ENCODE data around the gene MUC15.
"Not testable (repeated sequence)": the region's sequence is repeated elsewhere in the genome, so short reads cannot be mapped to it uniquely, and the experiment has no call there.

MUC15 gene

DNA sequence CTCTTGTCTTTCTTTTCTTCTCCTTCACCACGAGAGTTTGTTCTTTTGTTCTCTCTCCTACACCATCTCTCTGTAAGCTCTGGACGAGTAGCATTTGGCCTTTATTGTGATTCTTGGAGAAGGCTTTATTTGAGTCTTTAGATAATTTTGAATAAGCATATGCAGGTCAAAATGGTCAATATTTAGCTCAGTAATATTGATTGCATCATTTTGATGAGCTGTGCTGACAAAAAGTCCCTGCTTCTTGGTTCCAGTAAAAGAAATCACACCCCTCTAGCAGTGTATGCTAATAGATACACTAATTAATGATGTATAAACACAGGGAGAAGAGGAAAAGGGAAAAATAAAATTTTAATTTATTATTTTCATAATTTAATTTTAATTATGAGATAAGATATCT lies 25.8 kb upstream of the MUC15 start:
- Histone ChIP-seq H3K4me1 (ENCODE audit: control insufficient read depth in 5 of 5, insufficient read depth in 5 of 5, low read length in 5 of 5) (no peaks in the 10 kb centered on the region), H3K9ac (ENCODE audit: low read length in 5 of 5) (no peak overlapping the region), H3K4me3 (ENCODE audit: low read depth in 1 of 5, low read length in 5 of 5) (no peak overlapping the region), H3K9me3 (ENCODE audit: control insufficient read depth in 5 of 5, low read length in 5 of 5) (no peaks in the 10 kb centered on the region), H3K27me3 (ENCODE audit: control insufficient read depth in 5 of 5, insufficient read depth in 4 of 5, low read length in 5 of 5) (no peaks in the 10 kb centered on the region), H3K36me3 (ENCODE audit: control insufficient read depth in 5 of 5, insufficient read depth in 5 of 5, low read length in 5 of 5) (peaks cover 0 to 7% (median 0%) of the 10 kb centered on the region in 5 donors), H3K27ac (ENCODE audit: low read depth, low read length) (no peak overlapping the region)

DNA sequence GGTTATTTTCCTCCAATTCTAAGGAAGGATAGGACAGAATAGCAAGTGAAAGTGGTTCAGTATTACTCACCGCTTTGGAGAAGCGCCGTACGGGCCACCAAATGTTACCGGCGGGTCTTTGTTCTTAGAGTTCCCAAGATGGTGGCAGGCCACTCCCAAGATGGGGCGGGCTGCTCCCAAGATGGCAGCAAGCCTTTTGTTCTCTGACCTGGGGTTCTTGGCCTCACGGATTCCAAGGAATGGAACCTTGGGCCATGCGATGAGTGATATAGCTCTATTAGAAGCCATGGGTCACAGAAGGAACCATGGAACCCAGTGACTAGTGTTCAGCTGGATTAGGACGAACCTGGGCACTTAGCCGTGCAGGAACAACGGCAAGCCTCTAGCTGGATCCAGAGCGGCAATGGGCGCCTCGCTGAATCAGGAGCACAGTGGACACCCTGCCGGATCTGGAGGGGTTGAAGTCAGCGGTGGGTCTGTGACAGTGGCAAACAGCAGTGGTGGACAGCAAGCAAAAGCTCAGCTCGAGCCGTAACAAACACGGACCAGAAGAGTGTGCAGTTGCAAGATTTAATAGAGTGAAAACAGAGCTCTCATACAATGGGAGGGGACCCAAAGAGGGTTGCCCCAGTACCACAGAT lies 25.1 kb upstream of the MUC15 start:
- not testable (repeated sequence) for H3K27me3 ChIP-seq (ENCODE audit: control insufficient read depth in 5 of 5, insufficient read depth in 4 of 5, low read length in 5 of 5); H3K4me1 ChIP-seq (ENCODE audit: control insufficient read depth in 5 of 5, insufficient read depth in 5 of 5, low read length in 5 of 5); H3K27ac ChIP-seq (ENCODE audit: low read depth, low read length); H3K36me3 ChIP-seq (ENCODE audit: control insufficient read depth in 5 of 5, insufficient read depth in 5 of 5, low read length in 5 of 5); H3K4me3 ChIP-seq (ENCODE audit: low read depth in 1 of 5, low read length in 5 of 5); H3K9me3 ChIP-seq (ENCODE audit: control insufficient read depth in 5 of 5, low read length in 5 of 5); H3K9ac ChIP-seq (ENCODE audit: low read length in 5 of 5)

DNA sequence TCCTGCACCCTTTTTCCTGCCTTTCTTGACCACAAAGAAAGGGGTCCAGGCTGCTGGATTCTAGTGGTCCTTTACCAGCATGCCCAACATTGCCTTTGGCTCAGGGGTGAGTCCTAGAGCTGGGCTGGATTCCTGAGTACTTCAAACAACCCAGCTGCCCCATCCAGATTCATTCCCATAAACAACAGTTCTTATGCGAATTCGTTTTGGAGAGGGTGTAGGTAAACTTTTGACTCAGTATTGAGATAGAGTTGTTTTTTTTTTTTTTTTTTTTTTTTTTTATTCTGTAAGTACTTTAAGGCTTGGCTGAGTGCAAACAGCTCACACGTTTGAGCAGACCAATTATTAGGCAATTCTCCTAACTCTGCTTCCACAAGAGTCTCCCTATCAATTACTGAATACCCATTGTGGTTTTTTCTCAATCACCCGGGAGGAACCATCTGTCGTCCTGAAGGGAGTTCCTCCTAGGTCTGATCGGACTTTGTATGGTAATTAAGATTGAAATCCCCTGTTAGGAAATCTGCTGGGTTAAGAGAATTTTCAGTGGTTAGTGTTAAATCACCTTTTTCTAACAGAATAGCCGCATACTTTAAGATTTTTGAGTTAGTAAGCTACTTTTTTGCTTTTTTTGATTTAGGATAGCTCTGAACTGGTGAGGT lies 23.3 kb upstream of the MUC15 start:
- not testable (repeated sequence) for H3K9ac ChIP-seq (ENCODE audit: low read length in 5 of 5); H3K36me3 ChIP-seq (ENCODE audit: control insufficient read depth in 5 of 5, insufficient read depth in 5 of 5, low read length in 5 of 5); H3K9me3 ChIP-seq (ENCODE audit: control insufficient read depth in 5 of 5, low read length in 5 of 5); H3K4me3 ChIP-seq (ENCODE audit: low read depth in 1 of 5, low read length in 5 of 5); H3K27me3 ChIP-seq (ENCODE audit: control insufficient read depth in 5 of 5, insufficient read depth in 4 of 5, low read length in 5 of 5); H3K27ac ChIP-seq (ENCODE audit: low read depth, low read length); H3K4me1 ChIP-seq (ENCODE audit: control insufficient read depth in 5 of 5, insufficient read depth in 5 of 5, low read length in 5 of 5)

DNA sequence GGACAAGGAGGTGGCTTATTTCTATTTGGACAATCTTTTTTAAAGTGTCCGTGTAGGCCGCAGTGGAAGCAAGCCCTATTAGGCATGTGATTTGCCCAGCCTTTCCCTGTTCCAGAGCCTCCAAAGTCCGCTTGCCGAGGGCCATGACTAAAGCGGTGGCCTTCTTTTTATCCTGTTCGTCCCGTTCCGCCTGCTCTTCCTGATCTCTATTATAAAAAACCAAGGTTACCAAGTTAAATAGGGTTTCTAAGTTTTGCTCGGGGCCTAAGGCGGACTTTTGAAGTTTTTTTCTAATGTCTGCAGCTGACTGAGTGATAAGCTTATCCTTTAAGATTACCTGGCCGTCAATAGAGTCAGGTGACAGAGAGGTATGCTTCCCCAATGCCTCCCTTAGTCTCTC lies 21.6 kb upstream of the MUC15 start:
- H3K4me1 ChIP-seq (ENCODE audit: control insufficient read depth in 5 of 5, insufficient read depth in 5 of 5, low read length in 5 of 5), result no peaks in the 10 kb centered on the region
- no peak overlapping the region for H3K9ac ChIP-seq (ENCODE audit: low read length in 5 of 5)
- no peak overlapping the region for H3K27ac ChIP-seq (ENCODE audit: low read depth, low read length)
- peaks cover 0 to under 1% (median 0%) of the 10 kb centered on the region in 5 donors for H3K36me3 ChIP-seq (ENCODE audit: control insufficient read depth in 5 of 5, insufficient read depth in 5 of 5, low read length in 5 of 5)
- H3K4me3 ChIP-seq (ENCODE audit: low read depth in 1 of 5, low read length in 5 of 5), result no peak overlapping the region
- H3K9me3 ChIP-seq (ENCODE audit: control insufficient read depth in 5 of 5, low read length in 5 of 5), result no peaks in the 10 kb centered on the region
- H3K27me3 ChIP-seq (ENCODE audit: control insufficient read depth in 5 of 5, insufficient read depth in 4 of 5, low read length in 5 of 5), result no peaks in the 10 kb centered on the region

DNA sequence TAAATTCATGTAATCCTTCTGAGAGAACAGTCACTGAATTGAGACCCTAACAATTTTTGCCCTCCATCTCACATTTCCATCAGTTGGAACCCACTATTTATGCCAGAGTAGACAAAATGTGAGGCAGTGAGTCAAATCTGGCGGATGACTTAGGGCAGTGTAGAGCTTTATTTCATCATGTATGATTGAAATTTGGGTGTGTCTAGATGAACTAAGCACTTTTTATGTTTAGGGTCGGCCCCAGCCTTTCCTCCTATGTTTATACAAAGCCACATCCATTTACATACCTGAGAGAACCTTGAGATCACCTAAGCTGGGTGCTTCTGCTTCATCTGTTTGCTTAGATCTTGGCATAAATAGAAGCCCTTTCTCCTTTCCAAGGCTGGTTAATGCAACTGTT lies 15.0 kb upstream of the MUC15 start:
- Histone ChIP-seq H3K27ac (ENCODE audit: low read depth, low read length) (no peak overlapping the region), H3K36me3 (ENCODE audit: control insufficient read depth in 5 of 5, insufficient read depth in 5 of 5, low read length in 5 of 5) (no peaks in the 10 kb centered on the region), H3K4me3 (ENCODE audit: low read depth in 1 of 5, low read length in 5 of 5) (no peak overlapping the region), H3K9ac (ENCODE audit: low read length in 5 of 5) (no peak overlapping the region), H3K9me3 (ENCODE audit: control insufficient read depth in 5 of 5, low read length in 5 of 5) (no peaks in the 10 kb centered on the region), H3K27me3 (ENCODE audit: control insufficient read depth in 5 of 5, insufficient read depth in 4 of 5, low read length in 5 of 5) (no peaks in the 10 kb centered on the region), H3K4me1 (ENCODE audit: control insufficient read depth in 5 of 5, insufficient read depth in 5 of 5, low read length in 5 of 5) (no peaks in the 10 kb centered on the region)

DNA sequence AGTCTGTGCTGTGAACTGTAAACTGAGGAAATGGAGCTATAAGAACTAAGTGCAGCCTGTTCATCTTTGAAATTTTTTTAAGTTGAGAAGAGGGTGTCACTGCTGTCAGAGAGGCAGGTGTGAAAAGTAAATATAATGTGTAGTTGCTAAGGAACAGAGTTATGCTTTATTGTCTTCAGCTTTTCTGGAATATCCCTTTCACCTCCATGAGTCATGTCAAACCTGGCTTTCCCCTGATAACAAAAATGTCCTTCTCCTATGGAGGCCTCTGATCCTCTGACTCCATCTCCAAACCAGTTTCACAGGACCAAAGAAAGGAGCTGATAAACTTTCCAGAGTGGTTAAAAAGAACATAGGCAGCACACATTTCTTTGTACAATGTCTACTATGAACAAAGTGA lies 12.8 kb upstream of the MUC15 start:
- Histone ChIP-seq H3K9me3 (ENCODE audit: control insufficient read depth in 5 of 5, low read length in 5 of 5) (no peaks in the 10 kb centered on the region), H3K36me3 (ENCODE audit: control insufficient read depth in 5 of 5, insufficient read depth in 5 of 5, low read length in 5 of 5) (no peaks in the 10 kb centered on the region), H3K4me3 (ENCODE audit: low read depth in 1 of 5, low read length in 5 of 5) (no peak overlapping the region), H3K4me1 (ENCODE audit: control insufficient read depth in 5 of 5, insufficient read depth in 5 of 5, low read length in 5 of 5) (no peaks in the 10 kb centered on the region), H3K27me3 (ENCODE audit: control insufficient read depth in 5 of 5, insufficient read depth in 4 of 5, low read length in 5 of 5) (no peaks in the 10 kb centered on the region), H3K9ac (ENCODE audit: low read length in 5 of 5) (no peak overlapping the region), H3K27ac (ENCODE audit: low read depth, low read length) (no peak overlapping the region)

DNA sequence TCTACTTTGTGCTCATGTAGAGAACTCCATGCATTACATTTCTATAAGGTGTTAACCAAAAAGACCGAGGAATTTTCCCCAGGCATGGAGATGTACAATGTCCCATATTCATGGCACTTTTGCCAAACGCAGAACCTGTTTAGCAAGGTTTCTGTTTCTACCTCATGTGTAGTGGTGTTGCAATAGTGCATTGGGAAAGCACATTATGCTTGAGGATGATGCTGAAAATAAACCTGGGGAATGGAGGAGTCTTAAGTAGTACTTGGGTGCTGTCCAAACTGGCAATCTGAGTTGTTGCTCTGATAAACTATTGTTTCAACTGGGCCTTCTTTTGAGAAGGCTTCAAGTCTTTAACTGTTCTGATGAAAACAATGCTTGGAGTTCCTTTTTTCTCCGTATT lies 11.5 kb upstream of the MUC15 start:
- H3K9me3 ChIP-seq (ENCODE audit: control insufficient read depth in 5 of 5, low read length in 5 of 5), result no peaks in the 10 kb centered on the region
- no peaks in the 10 kb centered on the region for H3K27me3 ChIP-seq (ENCODE audit: control insufficient read depth in 5 of 5, insufficient read depth in 4 of 5, low read length in 5 of 5)
- H3K27ac ChIP-seq (ENCODE audit: low read depth, low read length), result no peak overlapping the region
- no peaks in the 10 kb centered on the region for H3K36me3 ChIP-seq (ENCODE audit: control insufficient read depth in 5 of 5, insufficient read depth in 5 of 5, low read length in 5 of 5)
- no peak overlapping the region for H3K9ac ChIP-seq (ENCODE audit: low read length in 5 of 5)
- H3K4me3 ChIP-seq (ENCODE audit: low read depth in 1 of 5, low read length in 5 of 5), result no peak overlapping the region
- no peaks in the 10 kb centered on the region for H3K4me1 ChIP-seq (ENCODE audit: control insufficient read depth in 5 of 5, insufficient read depth in 5 of 5, low read length in 5 of 5)

DNA sequence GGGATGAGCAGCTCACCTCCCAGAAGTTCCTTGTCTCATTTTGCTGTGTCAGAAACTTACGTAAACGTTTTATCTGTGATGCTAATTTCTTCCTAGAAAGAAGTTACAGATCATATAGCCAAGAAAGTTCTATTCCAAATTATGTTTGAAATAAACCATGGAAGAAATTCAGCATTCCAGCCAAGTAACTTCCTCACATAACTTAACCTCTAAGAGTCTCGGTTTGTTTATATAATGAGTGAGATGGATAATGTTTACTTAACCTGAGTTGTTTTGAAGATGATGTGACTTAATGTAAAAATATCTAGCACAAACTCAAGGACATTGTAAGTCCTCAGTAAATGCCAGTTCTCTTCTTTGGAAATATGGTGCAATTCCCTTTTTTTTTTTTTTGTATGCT lies 8.9 kb upstream of the MUC15 start:
- no peaks in the 10 kb centered on the region for H3K4me1 ChIP-seq (ENCODE audit: control insufficient read depth in 5 of 5, insufficient read depth in 5 of 5, low read length in 5 of 5)
- no peak overlapping the region for H3K27ac ChIP-seq (ENCODE audit: low read depth, low read length)
- no peak overlapping the region for H3K4me3 ChIP-seq (ENCODE audit: low read depth in 1 of 5, low read length in 5 of 5)
- H3K9me3 ChIP-seq (ENCODE audit: control insufficient read depth in 5 of 5, low read length in 5 of 5), result no peaks in the 10 kb centered on the region
- H3K9ac ChIP-seq (ENCODE audit: low read length in 5 of 5), result no peak overlapping the region
- H3K27me3 ChIP-seq (ENCODE audit: control insufficient read depth in 5 of 5, insufficient read depth in 4 of 5, low read length in 5 of 5), result no peaks in the 10 kb centered on the region
- H3K36me3 ChIP-seq (ENCODE audit: control insufficient read depth in 5 of 5, insufficient read depth in 5 of 5, low read length in 5 of 5), result no peaks in the 10 kb centered on the region

DNA sequence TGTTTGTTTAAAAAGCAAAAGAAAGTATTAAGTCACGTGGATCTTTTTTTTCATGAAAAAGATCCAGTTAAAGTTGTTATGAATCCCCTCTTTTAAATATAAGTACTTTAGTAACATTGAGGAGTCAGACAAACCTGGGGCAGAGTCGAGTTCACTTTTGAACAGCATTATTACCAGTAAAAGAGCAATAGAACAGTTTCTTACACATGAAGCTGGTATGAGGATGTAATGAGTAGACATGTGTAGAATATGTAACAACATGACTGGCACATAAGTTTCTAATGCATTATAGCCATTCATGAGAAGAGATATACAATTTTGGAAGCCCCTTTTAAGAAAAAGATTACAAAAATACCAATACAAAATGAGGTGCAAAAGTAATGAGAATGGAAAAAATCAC lies 7.6 kb upstream of the MUC15 start:
- H3K27me3 ChIP-seq (ENCODE audit: control insufficient read depth in 5 of 5, insufficient read depth in 4 of 5, low read length in 5 of 5), result no peaks in the 10 kb centered on the region
- H3K9ac ChIP-seq (ENCODE audit: low read length in 5 of 5), result no peak overlapping the region
- no peak overlapping the region for H3K27ac ChIP-seq (ENCODE audit: low read depth, low read length)

DNA sequence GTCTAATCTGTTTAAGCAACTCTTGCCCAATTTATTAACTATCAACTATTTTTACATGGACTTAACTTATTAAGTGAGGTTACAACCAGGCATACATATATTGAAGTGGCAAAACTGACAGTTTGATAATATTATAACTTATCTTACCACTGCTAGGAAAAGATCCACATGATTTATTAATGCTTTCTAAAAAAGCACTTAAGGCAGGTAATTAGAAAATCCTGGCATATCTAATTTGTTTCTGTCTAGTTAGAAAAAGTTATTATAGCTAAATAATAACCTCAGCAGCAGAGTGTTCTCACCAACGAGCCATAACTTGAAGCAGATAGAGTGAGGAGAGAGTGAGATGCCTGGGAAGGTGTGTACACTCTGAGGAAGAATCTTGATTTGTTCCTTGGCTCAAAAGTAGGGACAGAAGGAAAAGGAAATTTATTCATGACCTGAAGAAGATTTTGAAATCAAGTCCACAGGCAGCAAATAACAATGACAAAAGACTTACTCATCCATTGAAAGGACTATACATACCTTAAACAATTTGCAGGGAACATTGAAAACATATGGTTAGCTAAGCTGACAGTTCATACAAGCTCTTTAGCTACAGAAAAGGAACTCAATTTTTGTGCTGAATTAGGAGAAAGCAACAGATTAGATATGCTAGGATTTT lies 7.1 kb upstream of the MUC15 start:
- no peak overlapping the region for H3K27ac ChIP-seq (ENCODE audit: low read depth, low read length)
- no peak overlapping the region for H3K9ac ChIP-seq (ENCODE audit: low read length in 5 of 5)
- H3K27me3 ChIP-seq (ENCODE audit: control insufficient read depth in 5 of 5, insufficient read depth in 4 of 5, low read length in 5 of 5), result no peaks in the 10 kb centered on the region
- H3K9me3 ChIP-seq (ENCODE audit: control insufficient read depth in 5 of 5, low read length in 5 of 5), result no peaks in the 10 kb centered on the region
- H3K4me3 ChIP-seq (ENCODE audit: low read depth in 1 of 5, low read length in 5 of 5), result no peak overlapping the region
- no peaks in the 10 kb centered on the region for H3K4me1 ChIP-seq (ENCODE audit: control insufficient read depth in 5 of 5, insufficient read depth in 5 of 5, low read length in 5 of 5)
- no peaks in the 10 kb centered on the region for H3K36me3 ChIP-seq (ENCODE audit: control insufficient read depth in 5 of 5, insufficient read depth in 5 of 5, low read length in 5 of 5)

More for the DNA sequence above, 7.6 kb upstream of the MUC15 start:
- no peaks in the 10 kb centered on the region for H3K9me3 ChIP-seq (ENCODE audit: control insufficient read depth in 5 of 5, low read length in 5 of 5)
- no peaks in the 10 kb centered on the region for H3K36me3 ChIP-seq (ENCODE audit: control insufficient read depth in 5 of 5, insufficient read depth in 5 of 5, low read length in 5 of 5)
- H3K4me3 ChIP-seq (ENCODE audit: low read depth in 1 of 5, low read length in 5 of 5), result no peak overlapping the region
- H3K4me1 ChIP-seq (ENCODE audit: control insufficient read depth in 5 of 5, insufficient read depth in 5 of 5, low read length in 5 of 5), result no peaks in the 10 kb centered on the region
